LHCN-M2 (cell line): Measurements from ENCODE around the gene APLF. TPM values are rescaled to one million over a fixed set of nuclear protein-coding genes. Genes with fewer than 3 reads are reported as not detected.
"Not testable (repeated sequence)": the region's sequence is repeated elsewhere in the genome, so short reads cannot be mapped to it uniquely, and the experiment has no call there.

Source experiments
- DNase-seq: peaks from one replicate; pipeline ENCODE4 v3.0.0-alpha.2; 2012; ENCODE audit warnings: low read depth
- total RNA-seq: library from RNA; depleted of rRNA; stranded (reverse); fragments of >200 nt; gene quantifications from 2 replicates; pipeline ENCODE4 v1.2.3, GENCODE V29; 2014

The APLF gene
- total RNA-seq, 1 experiment from 2014 or later: 3.4 TPM

- DNase-seq: peak; percentile 83
These were observed 26.0 kb upstream of the APLF start for GRCh38 chr2:68441179-68441993.

- no peak for DNase-seq
These were observed 25.4 kb upstream of the APLF start for GRCh38 chr2:68441994-68442322.

- DNase-seq: not testable (repeated sequence)
These were observed 21.0 kb upstream of the APLF start for GRCh38 chr2:68446425-68446824.

- no peak for DNase-seq
These were observed 20.3 kb upstream of the APLF start for GRCh38 chr2:68447118-68447517.

- no peak for DNase-seq
These were observed 18.4 kb upstream of the APLF start for GRCh38 chr2:68448671-68449653.

- DNase-seq: no peak
These were observed 15.1 kb upstream of the APLF start for GRCh38 chr2:68452158-68452900.

- no peak for DNase-seq
These were observed 13.5 kb upstream of the APLF start for GRCh38 chr2:68453761-68454360.

- DNase-seq: no peak
These were observed 12.7 kb upstream of the APLF start for GRCh38 chr2:68454719-68455118.

GRCh38 chr2:68456198-68456597 lies 11.2 kb upstream of the APLF start:
- no peak for DNase-seq

GRCh38 chr2:68458981-68459380 lies 8.4 kb upstream of the APLF start:
- no peak for DNase-seq

- DNase-seq: peak; percentile 47
These were observed 4.0 kb upstream of the APLF start for GRCh38 chr2:68463287-68463877.

GRCh38 chr2:68464651-68465050 lies 2.7 kb upstream of the APLF start:
- no peak for DNase-seq

GRCh38 chr2:68465081-68465916 lies 2.1 kb upstream of the APLF start:
- no peak for DNase-seq

GRCh38 chr2:68466361-68466777 lies 1.0 kb upstream of the APLF start:
- DNase-seq: peak; percentile 30

GRCh38 chr2:68466778-68467076 lies 658 bp upstream of the APLF start:
- peak; percentile 14 for DNase-seq

GRCh38 chr2:68468801-68469200 lies 1.4 kb downstream of the APLF start:
- no peak for DNase-seq

GRCh38 chr2:68469935-68470334 lies 2.5 kb downstream of the APLF start:
- DNase-seq: no peak

GRCh38 chr2:68471385-68471784 lies 4.0 kb downstream of the APLF start:
- DNase-seq: no peak

GRCh38 chr2:68472796-68473414 lies 5.5 kb downstream of the APLF start:
- DNase-seq: no peak

- DNase-seq: no peak
These were observed 7.7 kb downstream of the APLF start for GRCh38 chr2:68475110-68475509.
